A549 (cell line): ENCODE results near the gene CDCA7L. TPM values are rescaled to one million over a fixed set of nuclear protein-coding genes. Genes with fewer than 3 reads are reported as not detected.

Experiments used
- ATAC-seq, 2 experiments: fragments of 200-7000 bp in 1 of 2; fragments of >200 bp in 1 of 2; cut with Nextera tagmentation in 1 of 2; cut with Tn5 transposase in 1 of 2; 3 replicates each; pipeline versions ENCODE4 v1.8.0 to v1.9.1; 2018 to 2020; ENCODE audit warnings: mild to moderate bottlenecking in 1 of 2, moderate library complexity in 1 of 2
- CTCF ChIA-PET: fragments of 300-600 bp; sonication (Branson Sonifier 250); formaldehyde crosslinking; extraction: SDS; loops from one replicate; lab custom pipeline; 2021; ENCODE audit warnings: antibody characterized with exemption, inconsistent platforms; lab: Yijun Ruan, JAX
- POLR2A ChIA-PET: fragments of 350-600 bp; formaldehyde crosslinking; extraction: SDS; loops from one replicate; lab custom pipeline; 2021; ENCODE audit warnings: antibody characterized with exemption, inconsistent platforms; lab: Yijun Ruan, JAX
- DNase-seq, 2 experiments: peaks; one replicate each; pipeline versions ENCODE4 v3.0.0 to v3.0.0-alpha.2; 2011 to 2016; ENCODE audit warnings: low read depth in 1 of 2, low spot score in 1 of 2
- FAIRE-seq: peaks from 2 replicates; lab custom pipeline; 2011; peaks lifted over from hg19 to GRCh38; lab: Jason Lieb, UNC
- H3K27ac ChIP-seq, 2 experiments: fragments of >200 bp; sonication (Bioruptor Twin); formaldehyde crosslinking; 3 replicates each; pipeline ENCODE4 v1.5.1; 2016 to 2017
- H3K4me1 ChIP-seq: fragments of >200 bp; sonication (Bioruptor Twin); formaldehyde crosslinking; 3 replicates; pipeline ENCODE4 v1.6.1; 2016
- H3K4me2 ChIP-seq: fragments of >200 bp; sonication (Bioruptor Twin); formaldehyde crosslinking; 3 replicates; pipeline ENCODE4 v1.6.1; 2016
- H3K4me3 ChIP-seq: fragments of >200 bp; sonication (Bioruptor Twin); formaldehyde crosslinking; 3 replicates; pipeline ENCODE4 v1.5.1; 2016
- H3K9me3 ChIP-seq: fragments of >200 bp; sonication (Bioruptor Twin); formaldehyde crosslinking; 3 replicates; pipeline ENCODE4 v1.6.1; 2016
- BHLHE40 ChIP-seq: IDR thresholded peaks from 2 replicates; pipeline ENCODE4 v1.6.1; 2012; ENCODE audit warnings: low read depth, low read length, inconsistent platforms
- CBX2 ChIP-seq: fragments of 200-600 bp; sonication (generic); IDR thresholded peaks from 2 replicates; pipeline ENCODE4 v1.6.1; 2016; ENCODE audit warnings: low read depth, mild to moderate bottlenecking, borderline replicate concordance
- CBX8 ChIP-seq: fragments of 200-600 bp; sonication (generic); IDR thresholded peaks from 2 replicates; pipeline ENCODE4 v1.6.1; 2016
- CHD2 ChIP-seq: fragments of 150-350 bp; IDR thresholded peaks from 2 replicates; pipeline ENCODE4 v1.6.1; 2014; ENCODE audit warnings: low read length; ENCODE audit not compliant: partially characterized antibody
- EHF ChIP-seq: fragments of 250-450 bp; sonication (Bioruptor Pico); IDR thresholded peaks from 2 replicates; pipeline ENCODE4 v1.5.0; 2020; ENCODE audit warnings: mild to moderate bottlenecking
- EP300 ChIP-seq, 2 experiments: fragments of >200 bp; sonication (Bioruptor Twin); formaldehyde crosslinking; IDR thresholded peaks; 2 replicates in 1 of 2; 3 replicates in 1 of 2; pipeline ENCODE4 v1.6.1; 2016 to 2017
- GATA3 ChIP-seq: IDR thresholded peaks from 2 replicates; pipeline ENCODE4 v1.6.1; 2012; ENCODE audit warnings: borderline replicate concordance
- HEYL ChIP-seq: fragments of 250-450 bp; sonication (Bioruptor Pico); IDR thresholded peaks from 2 replicates; pipeline ENCODE4 v1.8.0; 2021; ENCODE audit warnings: mild to moderate bottlenecking, moderate library complexity
- HOXA7 ChIP-seq: fragments of 250-450 bp; sonication (Bioruptor Pico); IDR thresholded peaks from 2 replicates; pipeline ENCODE4 v1.5.0; 2020; ENCODE audit warnings: mild to moderate bottlenecking, moderate library complexity
- HOXB5 ChIP-seq: fragments of 250-450 bp; sonication (Bioruptor Pico); IDR thresholded peaks from 2 replicates; pipeline ENCODE4 v1.5.0; 2020; ENCODE audit warnings: mild to moderate bottlenecking, moderate library complexity
- KDM1A ChIP-seq: fragments of 200-600 bp; sonication (generic); IDR thresholded peaks from 2 replicates; pipeline ENCODE4 v1.6.1; 2016; ENCODE audit warnings: low read depth, mild to moderate bottlenecking
- MAFK ChIP-seq: fragments of 450-650 bp; IDR thresholded peaks from 2 replicates; pipeline ENCODE4 v1.6.1; 2014; ENCODE audit not compliant: partially characterized antibody
- MAZ ChIP-seq: fragments of 150-350 bp; IDR thresholded peaks from 2 replicates; pipeline ENCODE4 v1.6.1; 2014; ENCODE audit warnings: antibody characterized with exemption, low read depth, low read length, borderline replicate concordance
- NR3C1 ChIP-seq: fragments of >200 bp; sonication (Bioruptor Twin); formaldehyde crosslinking; IDR thresholded peaks from 3 replicates; pipeline ENCODE4 v1.6.1; 2017
- PHF8 ChIP-seq: fragments of 200-600 bp; sonication (generic); IDR thresholded peaks from 2 replicates; pipeline ENCODE4 v1.6.1; 2016; ENCODE audit warnings: low read depth, mild to moderate bottlenecking, antibody characterized with exemption, moderate library complexity, borderline replicate concordance
- POLR2A ChIP-seq: IDR thresholded peaks from 2 replicates; pipeline ENCODE4 v1.6.1; 2012; ENCODE audit warnings: mild to moderate bottlenecking, low read length
- POLR2AphosphoS2 ChIP-seq: conservative IDR thresholded peaks from 2 replicates; pipeline ENCODE4 v1.6.1; 2012; ENCODE audit warnings: low read length, improper control_type of control experiment, inconsistent platforms
- RARB ChIP-seq: fragments of 250-450 bp; sonication (Bioruptor Pico); IDR thresholded peaks from 2 replicates; pipeline ENCODE4 v1.8.0; 2021; ENCODE audit warnings: mild to moderate bottlenecking, moderate library complexity
- RCOR1 ChIP-seq: fragments of 150-350 bp; IDR thresholded peaks from 2 replicates; pipeline ENCODE4 v1.6.1; 2014; ENCODE audit warnings: antibody characterized with exemption, low read length, low read depth
- RNF2 ChIP-seq: fragments of 200-600 bp; sonication (generic); IDR thresholded peaks from 2 replicates; pipeline ENCODE4 v1.6.1; 2016; ENCODE audit warnings: low read depth, mild to moderate bottlenecking, antibody characterized with exemption, moderate library complexity, borderline replicate concordance
- SREBF2 ChIP-seq: fragments of 450-650 bp; IDR thresholded peaks from 2 replicates; pipeline ENCODE4 v1.6.1; 2014; ENCODE audit warnings: mild to moderate bottlenecking, moderate library complexity
- TFCP2L1 ChIP-seq: fragments of 250-450 bp; sonication (Bioruptor Pico); IDR thresholded peaks from 2 replicates; pipeline ENCODE4 v1.5.0; 2021; ENCODE audit warnings: mild to moderate bottlenecking
- TP53 ChIP-seq: fragments of 250-450 bp; sonication (Bioruptor Pico); IDR thresholded peaks from 2 replicates; pipeline ENCODE4 v1.5.0; 2021; ENCODE audit warnings: mild to moderate bottlenecking, moderate library complexity
- ZNF302 ChIP-seq: fragments of 250-450 bp; sonication (Bioruptor Pico); IDR thresholded peaks from 2 replicates; pipeline ENCODE4 v1.9.0; 2021; ENCODE audit warnings: inconsistent platforms, mild to moderate bottlenecking, moderate library complexity
- WGBS: methylation state at CpG from one replicate; pipeline ENCODE4 v1.1.6; 2017; ENCODE audit errors: missing lambda C conversion rate; 5-methylcytosine and 5-hydroxymethylcytosine counted together
- polyA plus RNA-seq, 4 experiments: library from polyadenylated mRNA; depleted of rRNA in 3 of 4; stranded (reverse); fragments of >200 nt; fragmentation: RNase III in 1 of 4; extraction: RNeasy Plus Mini Kit Qiagen cat#74134 plus additional on column Dnase treatment in 1 of 4; gene quantifications; 2 replicates in 3 of 4; 3 replicates in 1 of 4; pipeline ENCODE4 v1.2.3, GENCODE V29; 2011 to 2017
- TF ChIP-seq, protein P1 (sequence below): fragments of >200 bp; sonication (Bioruptor Twin); formaldehyde crosslinking; IDR thresholded peaks from 3 replicates; pipeline ENCODE4 v1.6.1; 2016

Gene CDCA7L
- polyA plus RNA-seq, 2 of the 4 experiments (the other 2 are of a cell fraction) = 20.8 to 27.8 TPM

DNA sequence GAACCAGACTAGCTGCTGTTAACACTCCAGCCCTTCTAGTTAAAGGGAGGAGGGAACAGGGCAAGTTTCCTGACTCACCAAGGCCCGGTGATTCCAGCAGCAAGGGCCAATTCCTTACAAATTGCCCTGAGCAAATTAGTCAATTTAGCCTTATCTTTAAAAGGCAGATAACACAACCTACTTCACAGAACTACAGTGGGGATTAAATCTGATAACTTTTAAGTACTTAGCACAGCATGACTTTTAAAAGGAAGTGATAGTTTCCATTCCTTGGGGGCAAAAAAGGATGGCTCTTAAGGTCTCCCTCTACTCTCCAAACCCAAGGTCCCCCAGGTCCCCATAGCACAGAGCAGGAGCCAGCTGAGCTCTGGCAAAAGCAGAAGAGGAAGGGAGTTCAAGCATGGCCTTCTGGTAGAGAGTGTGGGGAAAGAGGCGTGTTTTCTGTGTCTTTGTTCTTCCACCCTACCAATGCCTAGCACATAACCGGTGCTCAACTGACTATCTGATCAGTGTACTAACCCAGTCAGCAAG, 4.0 kb downstream of the CDCA7L start:
- ATAC-seq (no peak), DNase-seq (no peak), FAIRE-seq (no peak)
- CTCF ChIA-PET = interaction anchor here (1.1 to 1.7 kb wide), 2 partner anchors 10 to 174 kb away, joined by 3 to 6 read pairs; no protein-coding TSS in a partner anchor
- Histone ChIP-seq H3K4me2 (no peak overlapping the region), H3K4me3 (no peak overlapping the region), H3K4me1 (peaks cover 4% of the 10 kb centered on the region; the same call in 2 of the 3 replicates), H3K9me3 (no peaks in the 10 kb centered on the region), H3K27ac (no peak overlapping the region)
- no peak for TF ChIP-seq HOXA7
- no peak for TF ChIP-seq RCOR1
- no peak for TF ChIP-seq POLR2A
- no peak for TF ChIP-seq KDM1A
- no peak for TF ChIP-seq RNF2
- no peak for TF ChIP-seq POLR2AphosphoS2
- TF ChIP-seq MAFK = no peak
- TF ChIP-seq CHD2 = no peak
- TF ChIP-seq, protein P1, sequence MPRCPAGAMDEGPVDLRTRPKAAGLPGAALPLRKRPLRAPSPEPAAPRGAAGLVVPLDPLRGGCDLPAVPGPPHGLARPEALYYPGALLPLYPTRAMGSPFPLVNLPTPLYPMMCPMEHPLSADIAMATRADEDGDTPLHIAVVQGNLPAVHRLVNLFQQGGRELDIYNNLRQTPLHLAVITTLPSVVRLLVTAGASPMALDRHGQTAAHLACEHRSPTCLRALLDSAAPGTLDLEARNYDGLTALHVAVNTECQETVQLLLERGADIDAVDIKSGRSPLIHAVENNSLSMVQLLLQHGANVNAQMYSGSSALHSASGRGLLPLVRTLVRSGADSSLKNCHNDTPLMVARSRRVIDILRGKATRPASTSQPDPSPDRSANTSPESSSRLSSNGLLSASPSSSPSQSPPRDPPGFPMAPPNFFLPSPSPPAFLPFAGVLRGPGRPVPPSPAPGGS = no peak
- no peak for TF ChIP-seq SREBF2
- TF ChIP-seq TFCP2L1 = no peak
- no peak for TF ChIP-seq ZNF302 (CRISPR knock-in tag)
- TF ChIP-seq HOXB5 = no peak
- no peak for TF ChIP-seq MAZ
- no peak for TF ChIP-seq EHF (CRISPR knock-in tag)
- TF ChIP-seq CBX2 = no peak
- TF ChIP-seq HEYL (CRISPR knock-in tag) = no peak
- TF ChIP-seq GATA3 = no peak
- 60% methylated on average over 3 of the region's 3 CpGs for WGBS
- POLR2A ChIA-PET = no interaction called here

DNA sequence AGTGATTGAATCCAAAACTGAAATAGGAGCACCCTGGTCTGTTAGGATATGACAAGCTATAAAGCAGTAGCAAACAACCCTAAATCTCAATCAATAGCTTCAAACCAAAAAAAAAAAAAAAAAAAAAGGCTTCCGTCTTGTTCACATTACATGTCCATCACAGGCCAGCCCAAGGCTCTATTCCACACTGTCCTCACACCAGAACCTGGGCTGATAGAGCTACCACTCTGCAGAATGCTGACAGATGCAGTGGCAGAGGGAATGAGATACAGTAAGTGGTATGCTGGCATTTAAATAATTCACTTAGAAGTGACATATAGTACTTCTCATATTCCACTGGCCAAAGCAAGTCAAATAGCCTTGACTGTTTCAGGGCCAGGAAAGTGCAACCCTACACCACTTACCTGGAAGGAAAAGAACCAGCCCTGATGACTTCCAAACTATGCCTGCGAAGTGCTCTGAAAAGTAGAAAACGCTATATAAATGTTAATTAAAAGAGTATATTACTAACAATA, 5.8 kb downstream of the CDCA7L start:
- no peak overlapping the region for H3K4me3 ChIP-seq
- ChIA-PET CTCF (no interaction called here), POLR2A (no interaction called here)
- DNase-seq (no peak), ATAC-seq (no peak), FAIRE-seq (no peak)
- H3K27ac ChIP-seq = no peak overlapping the region
- H3K4me2 ChIP-seq = no peak overlapping the region
- H3K9me3 ChIP-seq = no peaks in the 10 kb centered on the region
- no peaks in the 10 kb centered on the region; the same call in 2 of the 3 replicates for H3K4me1 ChIP-seq
- no peak for TF ChIP-seq POLR2A
- no peak for TF ChIP-seq PHF8
- no peak for TF ChIP-seq EP300 (IDR thresholded peaks at IDR 0.05)
- no peak for TF ChIP-seq HOXA7
- no peak for TF ChIP-seq CBX8
- TF ChIP-seq POLR2AphosphoS2 = no peak
- no peak for TF ChIP-seq RNF2
- TF ChIP-seq CBX2 = no peak
- no peak for TF ChIP-seq NR3C1
- no peak for TF ChIP-seq BHLHE40
- TF ChIP-seq ZNF302 (CRISPR knock-in tag) = no peak
- no peak for TF ChIP-seq TP53 (CRISPR knock-in tag)
- TF ChIP-seq KDM1A = no peak
- TF ChIP-seq RARB (CRISPR knock-in tag) = no peak
- WGBS = 75% methylated on average over 3 of the region's 3 CpGs
